K562 (cell line): Measurements from ENCODE around the gene SH3GL3. TPM values are rescaled to one million over a fixed set of nuclear protein-coding genes. Genes with fewer than 3 reads are reported as not detected.
A peak's percentile ranks its signal among the peaks of the same experiment; 100 is the strongest.

Experiments
- CBFA2T3 ChIP-seq: fragments of 450-650 bp; IDR thresholded peaks from 2 replicates; pipeline ENCODE4 v1.6.1; 2017
- EP400 ChIP-seq: fragments of 450-650 bp; IDR thresholded peaks from 2 replicates; pipeline ENCODE4 v1.6.1; 2017; ENCODE audit warnings: antibody characterized with exemption, mild to moderate bottlenecking, moderate library complexity
- GABPB1 ChIP-seq: sonication (generic); formaldehyde crosslinking; IDR thresholded peaks from 2 replicates; pipeline ENCODE4 v1.8.0; 2022; ENCODE audit warnings: mild to moderate bottlenecking, missing genetic modification reagents
- KAT8 ChIP-seq: fragments of 450-650 bp; IDR thresholded peaks from 2 replicates; pipeline ENCODE4 v1.6.1; 2016; ENCODE audit warnings: low read depth, mild to moderate bottlenecking
- KDM1A ChIP-seq, 2 experiments: fragments of 450-650 bp; IDR thresholded peaks; 2 replicates each; pipeline ENCODE4 v1.6.1; 2016; ENCODE audit warnings: mild to moderate bottlenecking in 2 of 2
- LCOR ChIP-seq: sonication (generic); formaldehyde crosslinking; IDR thresholded peaks from 2 replicates; pipeline ENCODE4 v1.8.0; 2022; ENCODE audit warnings: mild to moderate bottlenecking, missing genetic modification reagents
- POLR2G ChIP-seq: fragments of 200-400 bp; formaldehyde crosslinking; IDR thresholded peaks from 2 replicates; pipeline ENCODE4 v1.6.1; 2017; ENCODE audit warnings: low read depth, mild to moderate bottlenecking, antibody characterized with exemption, low read length, moderate library complexity
- PTRF ChIP-seq: fragments of 450-650 bp; IDR thresholded peaks from 2 replicates; pipeline ENCODE4 v1.6.1; 2016; ENCODE audit warnings: mild to moderate bottlenecking, missing genetic modification characterization, missing compliant biosample characterization
- TEAD4 ChIP-seq, 2 experiments: sonication (generic) in 1 of 2; formaldehyde crosslinking in 1 of 2; IDR thresholded peaks; 2 replicates each; pipeline versions ENCODE4 v1.6.1 to v1.8.0; 2012 to 2022; ENCODE audit warnings: borderline replicate concordance in 1 of 2, inconsistent platforms in 1 of 2, low read length in 1 of 2, mild to moderate bottlenecking in 1 of 2, missing genetic modification reagents in 1 of 2
- TRIM24 ChIP-seq, 2 experiments: fragments of 450-650 bp; IDR thresholded peaks; 2 replicates each; pipeline ENCODE4 v1.6.1; 2016
- U2AF2 ChIP-seq: fragments of 200-400 bp; formaldehyde crosslinking; optimal IDR thresholded peaks from 2 replicates; pipeline ENCODE3; 2017; ENCODE audit warnings: low read depth, mild to moderate bottlenecking, low read length
- XRCC5 ChIP-seq: fragments of 200-400 bp; formaldehyde crosslinking; IDR thresholded peaks from 2 replicates; pipeline ENCODE4 v1.6.1; 2017; ENCODE audit warnings: low read depth, mild to moderate bottlenecking, low read length
- ZNF3 ChIP-seq: fragments of 250-450 bp; sonication (Bioruptor Pico); IDR thresholded peaks from 2 replicates; pipeline ENCODE4 v1.5.0; 2021; ENCODE audit warnings: mild to moderate bottlenecking, moderate library complexity
- ZNF384 ChIP-seq: IDR thresholded peaks from 2 replicates; pipeline ENCODE4 v1.6.1; 2012; ENCODE audit warnings: low read depth, low read length, improper control_type of control experiment
- ZNF561 ChIP-seq: fragments of 450-650 bp; formaldehyde crosslinking; conservative IDR thresholded peaks from 2 replicates; pipeline ENCODE4 v1.4.0; 2020; ENCODE audit warnings: mild to moderate bottlenecking, moderate library complexity
- polyA plus RNA-seq, 8 experiments: library from polyadenylated mRNA; depleted of rRNA in 4 of 8; stranded (reverse) in 5 of 8; unstranded in 3 of 8; fragments of >200 nt; fragmentation: Nextera tagmentation in 2 of 8; fragmentation: Illumina TruSeq in 1 of 8; extraction: Ambion mirVana in 2 of 8; extraction: Trizol in 1 of 8; gene quantifications; 2 replicates each; pipeline versions ENCODE4 v1.2.1 to v1.2.3, GENCODE V29; 2011 to 2014; ENCODE audit warnings: inconsistent platforms in 1 of 8, missing spikeins in 1 of 8
- total RNA-seq, 7 experiments: library from RNA; depleted of rRNA in 6 of 7; stranded (reverse); fragments of >200 nt in 6 of 7; fragmentation: Illumina TruSeq in 2 of 7; extraction: Trizol in 2 of 7; gene quantifications; 2 replicates each; pipeline versions ENCODE4 v1.2.1 to v1.2.3, GENCODE V29; 2011 to 2021; ENCODE audit warnings: low replicate concordance in 1 of 7
- TF ChIP-seq, protein P1 (sequence below): fragments of 450-650 bp; IDR thresholded peaks from 2 replicates; pipeline ENCODE4 v1.6.1; 2016; ENCODE audit warnings: antibody characterized with exemption
- TF ChIP-seq, protein P2 (sequence below): sonication (generic); formaldehyde crosslinking; IDR thresholded peaks from 2 replicates; pipeline ENCODE4 v1.8.0; 2022; ENCODE audit warnings: mild to moderate bottlenecking, missing genetic modification reagents
- TF ChIP-seq, protein P3 (sequence below): sonication (generic); formaldehyde crosslinking; IDR thresholded peaks from 2 replicates; pipeline ENCODE4 v1.8.1; 2022; ENCODE audit warnings: missing genetic modification reagents
- TF ChIP-seq, protein P4 (sequence below): fragments of 250-450 bp; sonication (Bioruptor Pico); IDR thresholded peaks from 2 replicates; pipeline ENCODE4 v1.8.0; 2021; ENCODE audit warnings: moderate library complexity, mild to moderate bottlenecking, inconsistent platforms

The SH3GL3 gene
- total and polyA plus RNA-seq, 9 of the 15 experiments (the other 6 are each of a cell fraction or from before 2014, with no cell fraction given), result 3.9 to 16.0 (median 9.7) TPM

DNA sequence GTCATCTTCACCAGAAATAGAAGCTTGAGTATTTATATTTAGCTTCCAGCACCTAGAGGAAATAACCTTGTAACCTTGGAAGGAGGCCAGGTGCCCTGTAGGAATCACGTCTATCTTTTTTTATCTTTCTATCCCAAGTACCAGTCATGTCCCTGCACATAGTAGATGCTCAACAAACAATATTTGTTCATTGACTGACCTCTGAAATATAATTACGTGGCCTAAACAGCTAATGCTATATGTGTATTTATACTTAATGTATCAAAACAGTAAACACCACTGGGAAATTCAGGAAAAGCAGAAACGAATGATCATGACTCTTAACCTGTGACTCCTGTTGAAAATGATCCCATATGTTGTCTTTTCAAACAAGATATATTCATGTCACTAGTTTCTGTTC, 108.9 kb downstream of the SH3GL3 start (continued):
- TF ChIP-seq GABPB1 (CRISPR knock-in tag) (no peak), XRCC5 (no peak), KAT8 (no peak), POLR2G (no peak), U2AF2 (no peak), EP400 (no peak), ZNF561 (no peak), CBFA2T3 (no peak), ZNF3 (CRISPR knock-in tag) (peak; percentile 94), TRIM24 (IDR thresholded peaks at IDR 0.05) (no peak), TEAD4 (IDR thresholded peaks at IDR 0.05; ENCODE audit: low read length) (no peak), TEAD4 (CRISPR knock-in tag; IDR thresholded peaks at IDR 0.05; ENCODE audit: borderline replicate concordance) (no peak), LCOR (CRISPR knock-in tag) (no peak), ZNF384 (no peak), PTRF (tag) (no peak), KDM1A (IDR thresholded peaks at IDR 0.05) (peak; percentile 34 to 41; a peak in 2 of 4 replicates)
- TF ChIP-seq, protein P1, sequence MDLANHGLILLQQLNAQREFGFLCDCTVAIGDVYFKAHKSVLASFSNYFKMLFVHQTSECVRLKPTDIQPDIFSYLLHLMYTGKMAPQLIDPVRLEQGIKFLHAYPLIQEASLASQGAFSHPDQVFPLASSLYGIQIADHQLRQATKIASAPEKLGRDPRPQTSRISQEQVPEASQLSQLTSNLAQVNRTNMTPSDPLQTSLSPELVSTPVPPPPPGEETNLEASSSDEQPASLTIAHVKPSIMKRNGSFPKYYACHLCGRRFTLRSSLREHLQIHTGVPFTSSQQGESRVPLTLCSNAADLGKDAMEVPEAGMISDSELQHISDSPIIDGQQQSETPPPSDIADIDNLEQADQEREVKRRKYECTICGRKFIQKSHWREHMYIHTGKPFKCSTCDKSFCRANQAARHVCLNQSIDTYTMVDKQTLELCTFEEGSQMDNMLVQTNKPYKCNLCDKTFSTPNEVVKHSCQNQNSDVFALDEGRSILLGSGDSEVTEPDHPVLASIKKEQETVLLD, result no peak
- TF ChIP-seq, protein P2, sequence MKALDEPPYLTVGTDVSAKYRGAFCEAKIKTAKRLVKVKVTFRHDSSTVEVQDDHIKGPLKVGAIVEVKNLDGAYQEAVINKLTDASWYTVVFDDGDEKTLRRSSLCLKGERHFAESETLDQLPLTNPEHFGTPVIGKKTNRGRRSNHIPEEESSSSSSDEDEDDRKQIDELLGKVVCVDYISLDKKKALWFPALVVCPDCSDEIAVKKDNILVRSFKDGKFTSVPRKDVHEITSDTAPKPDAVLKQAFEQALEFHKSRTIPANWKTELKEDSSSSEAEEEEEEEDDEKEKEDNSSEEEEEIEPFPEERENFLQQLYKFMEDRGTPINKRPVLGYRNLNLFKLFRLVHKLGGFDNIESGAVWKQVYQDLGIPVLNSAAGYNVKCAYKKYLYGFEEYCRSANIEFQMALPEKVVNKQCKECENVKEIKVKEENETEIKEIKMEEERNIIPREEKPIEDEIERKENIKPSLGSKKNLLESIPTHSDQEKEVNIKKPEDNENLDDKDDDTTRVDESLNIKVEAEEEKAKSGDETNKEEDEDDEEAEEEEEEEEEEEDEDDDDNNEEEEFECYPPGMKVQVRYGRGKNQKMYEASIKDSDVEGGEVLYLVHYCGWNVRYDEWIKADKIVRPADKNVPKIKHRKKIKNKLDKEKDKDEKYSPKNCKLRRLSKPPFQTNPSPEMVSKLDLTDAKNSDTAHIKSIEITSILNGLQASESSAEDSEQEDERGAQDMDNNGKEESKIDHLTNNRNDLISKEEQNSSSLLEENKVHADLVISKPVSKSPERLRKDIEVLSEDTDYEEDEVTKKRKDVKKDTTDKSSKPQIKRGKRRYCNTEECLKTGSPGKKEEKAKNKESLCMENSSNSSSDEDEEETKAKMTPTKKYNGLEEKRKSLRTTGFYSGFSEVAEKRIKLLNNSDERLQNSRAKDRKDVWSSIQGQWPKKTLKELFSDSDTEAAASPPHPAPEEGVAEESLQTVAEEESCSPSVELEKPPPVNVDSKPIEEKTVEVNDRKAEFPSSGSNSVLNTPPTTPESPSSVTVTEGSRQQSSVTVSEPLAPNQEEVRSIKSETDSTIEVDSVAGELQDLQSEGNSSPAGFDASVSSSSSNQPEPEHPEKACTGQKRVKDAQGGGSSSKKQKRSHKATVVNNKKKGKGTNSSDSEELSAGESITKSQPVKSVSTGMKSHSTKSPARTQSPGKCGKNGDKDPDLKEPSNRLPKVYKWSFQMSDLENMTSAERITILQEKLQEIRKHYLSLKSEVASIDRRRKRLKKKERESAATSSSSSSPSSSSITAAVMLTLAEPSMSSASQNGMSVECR (CRISPR knock-in tag), result no peak
- TF ChIP-seq, protein P3, sequence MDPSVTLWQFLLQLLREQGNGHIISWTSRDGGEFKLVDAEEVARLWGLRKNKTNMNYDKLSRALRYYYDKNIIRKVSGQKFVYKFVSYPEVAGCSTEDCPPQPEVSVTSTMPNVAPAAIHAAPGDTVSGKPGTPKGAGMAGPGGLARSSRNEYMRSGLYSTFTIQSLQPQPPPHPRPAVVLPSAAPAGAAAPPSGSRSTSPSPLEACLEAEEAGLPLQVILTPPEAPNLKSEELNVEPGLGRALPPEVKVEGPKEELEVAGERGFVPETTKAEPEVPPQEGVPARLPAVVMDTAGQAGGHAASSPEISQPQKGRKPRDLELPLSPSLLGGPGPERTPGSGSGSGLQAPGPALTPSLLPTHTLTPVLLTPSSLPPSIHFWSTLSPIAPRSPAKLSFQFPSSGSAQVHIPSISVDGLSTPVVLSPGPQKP (CRISPR knock-in tag), result no peak
- TF ChIP-seq, protein P4, sequence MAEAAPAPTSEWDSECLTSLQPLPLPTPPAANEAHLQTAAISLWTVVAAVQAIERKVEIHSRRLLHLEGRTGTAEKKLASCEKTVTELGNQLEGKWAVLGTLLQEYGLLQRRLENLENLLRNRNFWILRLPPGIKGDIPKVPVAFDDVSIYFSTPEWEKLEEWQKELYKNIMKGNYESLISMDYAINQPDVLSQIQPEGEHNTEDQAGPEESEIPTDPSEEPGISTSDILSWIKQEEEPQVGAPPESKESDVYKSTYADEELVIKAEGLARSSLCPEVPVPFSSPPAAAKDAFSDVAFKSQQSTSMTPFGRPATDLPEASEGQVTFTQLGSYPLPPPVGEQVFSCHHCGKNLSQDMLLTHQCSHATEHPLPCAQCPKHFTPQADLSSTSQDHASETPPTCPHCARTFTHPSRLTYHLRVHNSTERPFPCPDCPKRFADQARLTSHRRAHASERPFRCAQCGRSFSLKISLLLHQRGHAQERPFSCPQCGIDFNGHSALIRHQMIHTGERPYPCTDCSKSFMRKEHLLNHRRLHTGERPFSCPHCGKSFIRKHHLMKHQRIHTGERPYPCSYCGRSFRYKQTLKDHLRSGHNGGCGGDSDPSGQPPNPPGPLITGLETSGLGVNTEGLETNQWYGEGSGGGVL (CRISPR knock-in tag), result no peak
